CD4-positive, alpha-beta T cell treated with Interleukin-6 at 100 ng/mL for 8 hours (primary cell): ENCODE data around the gene TRAF2.

Source experiments
- DNase-seq: peaks from one replicate; pipeline ENCODE4 v3.0.0-alpha.2; 2020; ENCODE audit warnings: mixed read lengths, low spot score

The TRAF2 gene

GRCh38 chr9:136962163-136962562 lies 75.8 kb downstream of the TRAF2 start:
- DNase-seq: no peak

DNA sequence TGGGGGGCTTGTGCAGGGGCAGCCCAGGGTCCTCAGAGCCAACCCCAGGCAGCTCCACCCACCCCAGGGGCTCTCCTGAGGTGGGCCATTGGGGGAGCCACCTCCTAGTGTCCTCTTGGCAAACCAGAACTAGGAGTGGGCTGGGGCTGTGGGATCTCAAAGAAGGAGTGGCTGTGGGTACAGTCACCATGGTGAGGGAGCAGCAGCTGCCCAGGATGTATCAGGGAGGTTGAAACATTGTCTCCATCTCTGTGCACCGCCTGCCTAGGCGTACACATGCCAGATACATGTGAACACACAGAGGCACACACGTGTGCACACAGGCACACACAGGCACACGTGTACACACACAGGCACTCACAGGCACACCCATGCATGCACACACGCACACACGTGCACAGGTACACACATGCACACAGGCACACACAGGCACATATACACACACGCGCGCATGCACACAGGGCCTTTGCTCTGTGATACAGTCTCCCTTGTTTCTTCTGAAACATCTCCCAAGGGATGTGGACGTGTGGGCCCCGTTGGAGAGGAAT lies 76.5 kb downstream of the TRAF2 start:
- no peak for DNase-seq

DNA sequence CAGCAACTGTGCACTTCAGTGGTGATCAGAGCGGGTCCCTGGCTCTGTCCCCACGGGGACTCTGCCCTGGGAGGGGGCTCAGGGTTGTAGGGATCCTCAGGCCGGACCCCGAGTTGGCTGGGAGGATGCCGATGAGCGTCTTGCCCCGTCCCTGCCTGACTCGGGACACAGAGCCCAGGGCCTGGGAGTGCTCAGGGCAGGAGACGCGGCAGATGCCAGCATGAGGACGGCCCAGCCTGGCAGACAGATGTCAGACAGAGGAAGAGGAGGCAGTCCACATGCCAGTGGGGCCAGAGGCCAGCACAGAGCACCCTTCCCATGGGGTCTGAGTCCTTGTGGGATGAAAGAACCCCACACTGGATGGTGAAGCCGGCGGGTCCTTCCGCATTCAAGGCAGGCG lies 77.0 kb downstream of the TRAF2 start:
- DNase-seq: no peak

GRCh38 chr9:136963751-136964150 lies 77.4 kb downstream of the TRAF2 start:
- no peak for DNase-seq

- no peak for DNase-seq
Measured at GRCh38 chr9:136964171-136964689, 77.9 kb downstream of the TRAF2 start.

DNA sequence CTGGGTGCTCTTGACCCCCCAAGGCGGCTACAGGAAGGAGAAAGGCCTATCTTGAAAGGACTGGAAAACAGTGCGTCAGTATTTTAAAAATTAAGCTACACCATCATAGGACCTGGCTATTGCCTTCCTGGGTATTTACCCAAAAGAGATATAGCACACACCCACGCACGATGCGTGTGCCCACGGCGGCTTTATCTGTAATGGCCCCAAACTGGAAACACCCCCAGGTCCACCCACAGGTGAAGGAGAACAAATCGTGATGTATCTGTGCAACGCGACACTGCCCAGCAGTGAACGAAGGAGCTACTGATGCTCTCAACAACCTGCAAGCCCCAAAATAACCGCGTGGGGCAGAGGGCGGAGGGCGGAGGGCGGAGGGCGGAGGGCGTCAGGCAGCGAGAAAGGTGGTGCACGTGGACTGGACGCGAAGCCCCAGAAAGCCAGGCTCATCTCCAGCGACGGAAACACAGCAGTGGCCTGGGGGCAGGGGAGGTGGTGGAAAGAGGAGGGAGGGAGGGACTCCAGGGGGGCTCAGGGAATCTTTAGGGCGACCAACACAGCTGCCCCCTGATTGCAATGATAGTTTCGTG lies 78.6 kb downstream of the TRAF2 start:
- no peak for DNase-seq

GRCh38 chr9:136965771-136966484 lies 79.6 kb downstream of the TRAF2 start:
- peak; percentile 42 for DNase-seq

DNA sequence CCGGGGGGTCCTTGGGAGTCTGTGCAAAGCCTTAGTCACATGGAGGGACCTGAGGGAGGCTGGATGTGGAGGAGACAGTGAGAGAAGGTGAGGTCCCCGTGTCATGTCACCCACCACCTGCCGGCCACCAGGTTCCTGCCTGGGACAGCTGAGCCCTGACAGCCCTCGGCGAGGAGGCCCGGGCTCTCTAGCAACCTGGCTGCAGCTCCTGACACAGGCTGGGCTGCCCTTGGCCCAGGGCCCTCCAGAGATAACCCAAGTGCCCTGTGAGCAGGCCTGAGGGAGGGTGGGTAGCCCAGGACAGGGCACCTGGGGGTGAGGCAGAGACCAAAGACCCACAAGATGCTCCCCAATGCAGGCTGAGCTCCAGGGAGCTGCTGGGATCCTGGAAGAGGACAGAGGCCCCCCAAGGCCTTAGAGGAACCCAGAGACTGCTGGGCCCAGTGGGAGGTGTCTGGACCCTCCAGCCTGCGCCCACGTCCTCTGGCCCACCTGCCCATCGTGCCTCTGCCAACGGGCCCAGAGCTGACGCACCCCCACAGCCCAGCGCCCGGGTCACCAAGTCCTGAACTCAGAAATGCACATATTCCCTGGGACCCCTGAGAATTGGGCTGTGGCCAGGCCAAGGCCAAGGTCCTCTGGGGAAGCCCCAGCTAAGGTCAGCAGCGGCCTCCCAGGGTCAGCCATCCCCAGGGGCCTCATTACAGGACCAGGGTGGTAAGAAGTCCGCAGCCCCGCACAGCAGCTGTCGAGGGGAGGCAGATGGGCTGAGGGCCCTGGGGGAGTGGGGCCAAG lies 82.2 kb downstream of the TRAF2 start:
- DNase-seq: no peak

DNA sequence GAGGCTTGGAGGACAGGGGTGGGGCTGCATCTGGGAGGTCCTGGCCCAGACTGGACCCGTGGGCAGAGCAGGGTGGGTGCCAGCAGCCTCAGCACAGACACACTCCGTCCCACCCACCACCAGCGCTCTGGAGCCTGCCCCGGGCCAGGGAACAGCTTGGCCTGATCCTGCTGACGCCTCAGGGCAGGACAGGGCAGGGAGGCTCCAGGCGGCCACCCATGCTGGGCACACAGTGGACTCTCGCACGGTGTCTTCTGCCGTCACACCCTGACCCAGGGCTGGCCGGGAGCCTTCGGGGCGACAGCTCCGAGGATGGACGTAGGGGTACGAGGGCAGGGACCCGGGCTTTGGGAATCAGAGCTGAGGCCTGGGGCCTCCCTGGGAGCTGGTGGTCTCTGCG lies 82.8 kb downstream of the TRAF2 start:
- no peak for DNase-seq

DNA sequence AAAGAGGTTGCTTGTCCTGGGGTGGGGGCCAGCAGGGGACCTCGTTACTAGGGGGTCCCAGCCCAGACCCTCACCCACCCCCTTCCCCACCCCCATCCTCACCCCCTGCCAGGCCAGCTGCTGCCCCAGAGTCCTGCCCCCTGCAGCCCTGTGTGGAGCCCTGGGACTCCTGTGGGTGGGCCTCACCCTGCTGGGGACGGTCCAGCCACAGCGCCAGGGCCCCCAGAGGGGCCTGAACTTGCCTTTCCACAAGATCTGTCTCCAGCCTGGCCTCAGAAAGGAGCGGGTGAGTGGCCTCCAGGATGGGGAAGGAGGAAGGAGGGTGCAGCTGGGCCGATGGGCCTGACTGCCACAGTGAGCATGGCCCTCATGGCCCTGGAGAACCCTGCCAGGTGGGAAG lies 83.5 kb downstream of the TRAF2 start:
- no peak for DNase-seq

DNA sequence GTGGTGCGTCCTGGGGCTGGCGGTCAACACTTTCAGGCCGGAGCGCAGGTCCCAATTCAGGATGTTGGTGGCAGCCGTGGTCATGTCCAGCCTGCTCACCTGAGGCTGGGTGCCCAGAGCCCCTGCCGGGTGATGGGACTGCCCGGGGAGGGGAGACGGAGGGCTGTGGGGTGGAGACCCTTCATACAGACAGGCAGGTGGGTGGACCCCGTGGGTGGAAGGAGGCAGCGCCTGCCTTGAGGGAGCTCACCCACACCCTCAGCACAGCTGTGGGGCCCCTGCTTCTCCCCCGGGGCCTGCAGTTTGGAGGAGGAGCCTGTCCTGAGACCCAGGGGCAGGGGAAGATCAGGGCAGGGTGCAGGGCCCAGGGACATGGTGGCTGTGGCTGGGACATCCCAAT lies 84.0 kb downstream of the TRAF2 start:
- DNase-seq: no peak

DNA sequence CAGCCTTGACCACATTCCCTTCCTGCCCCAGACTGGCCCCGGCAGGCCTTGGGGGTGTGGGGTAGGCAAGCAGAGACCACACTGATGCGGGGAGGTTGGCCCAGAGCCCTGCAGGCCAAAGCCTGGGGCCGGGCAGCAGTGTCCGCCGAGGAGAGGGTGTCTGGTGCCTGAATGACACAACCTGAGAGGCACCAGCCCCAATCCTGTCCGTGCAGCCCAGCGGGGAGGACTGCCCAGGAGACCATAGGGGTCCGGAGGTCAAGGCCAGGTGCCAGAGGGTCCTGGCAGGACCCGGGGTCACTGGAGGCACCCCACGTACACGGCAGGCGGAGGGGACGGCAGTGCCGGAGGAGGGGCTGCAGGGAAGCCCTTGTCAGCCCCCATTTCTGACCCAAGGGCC lies 85.4 kb downstream of the TRAF2 start:
- DNase-seq: no peak

DNA sequence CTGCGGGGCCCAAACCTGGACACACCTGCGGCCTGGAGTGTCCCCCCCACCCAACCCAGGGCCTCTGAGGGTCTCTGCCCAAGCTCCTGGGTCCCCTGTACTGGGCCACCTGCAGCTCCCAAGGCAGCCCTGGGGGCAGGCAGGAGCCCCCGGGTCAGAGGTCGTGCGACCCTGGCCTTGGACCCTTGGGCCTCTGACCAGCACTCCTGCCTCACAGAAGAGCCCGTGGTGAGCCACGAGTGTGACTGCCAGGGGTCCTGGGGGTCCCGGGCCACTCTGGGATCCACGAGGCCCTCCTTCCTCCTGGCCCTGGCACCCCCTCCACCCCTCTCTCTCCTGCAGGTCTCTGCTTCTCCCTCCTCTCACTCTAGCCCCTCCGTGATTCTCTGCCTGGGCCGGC lies 86.0 kb downstream of the TRAF2 start:
- DNase-seq: no peak

- no peak for DNase-seq
Measured at GRCh38 chr9:136972743-136973142, 86.4 kb downstream of the TRAF2 start.

DNA sequence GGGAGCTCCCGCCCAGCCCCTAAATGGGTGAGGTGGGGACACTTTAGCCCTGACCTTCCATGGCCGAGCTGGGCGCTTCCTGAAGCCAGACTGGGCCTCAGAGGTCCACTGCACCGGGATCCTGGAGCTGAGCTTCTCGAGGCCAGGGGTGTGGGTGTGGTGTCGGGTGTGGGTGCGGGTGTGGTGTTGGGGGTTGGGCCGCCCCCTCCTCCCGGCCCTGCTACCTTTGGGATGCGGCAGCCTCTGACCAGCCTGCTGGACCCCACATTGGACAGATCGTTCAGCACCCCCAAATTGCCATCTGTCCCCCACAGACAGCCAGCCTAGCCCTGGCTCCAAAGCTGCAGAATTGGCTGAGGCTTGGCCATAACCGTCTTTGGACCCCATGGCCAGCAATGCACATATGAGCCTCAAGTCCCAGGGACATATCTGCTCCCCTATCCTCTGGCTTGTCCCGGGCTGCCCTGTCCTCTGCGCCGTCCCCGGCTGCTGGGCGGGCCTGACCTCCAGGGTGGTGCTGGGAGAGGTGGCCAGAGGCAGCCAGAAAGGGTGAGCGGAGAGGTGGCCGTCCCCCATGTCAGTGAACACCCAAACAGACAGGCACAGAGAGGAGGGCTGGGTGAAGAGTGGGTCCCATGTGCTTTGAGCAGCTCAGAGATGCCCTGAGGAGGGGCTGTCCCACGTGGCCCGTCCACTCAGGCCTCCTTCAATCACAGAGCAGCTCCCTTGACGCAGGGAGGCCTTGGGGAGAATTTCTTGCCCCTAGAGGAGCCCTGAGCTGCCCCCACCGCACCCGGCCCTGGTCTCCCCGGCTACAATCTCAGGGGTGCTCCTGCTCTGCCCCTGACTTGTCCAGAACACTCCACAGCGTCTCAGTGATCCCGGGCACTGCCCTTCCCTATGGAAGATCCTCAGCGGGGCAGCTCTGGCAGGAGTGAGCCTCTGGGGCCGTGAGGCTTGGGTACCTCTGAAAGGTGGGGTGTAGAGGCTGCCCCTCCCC lies 87.6 kb downstream of the TRAF2 start:
- no peak for DNase-seq

- no peak for DNase-seq
Measured at GRCh38 chr9:136974817-136975535, 88.7 kb downstream of the TRAF2 start.

GRCh38 chr9:136975644-136976043 lies 89.3 kb downstream of the TRAF2 start:
- DNase-seq: no peak
